GM12865 (cell line): ENCODE measurements around the gene METTL4.
A peak's percentile ranks its signal among the peaks of the same experiment; 100 is the strongest.
"Not testable (repeated sequence)": the region's sequence is repeated elsewhere in the genome, so short reads cannot be mapped to it uniquely, and the experiment has no call there.

Experiments
- DNase-seq: peaks from one replicate; pipeline ENCODE4 v3.0.0; 2010; ENCODE audit warnings: low read depth
- H3K4me3 ChIP-seq: 2 replicates; pipeline ENCODE4 v1.5.1; 2011; ENCODE audit warnings: mild to moderate bottlenecking, low read depth, low read length, control low read depth
- TF ChIP-seq, protein P1 (sequence below): IDR thresholded peaks from 2 replicates; pipeline ENCODE4 v1.5.1; 2011; ENCODE audit warnings: low read length, control low read depth, low read depth, inconsistent platforms; ENCODE audit not compliant: insufficient read depth; ENCODE audit errors: missing control alignments

Gene METTL4

DNA sequence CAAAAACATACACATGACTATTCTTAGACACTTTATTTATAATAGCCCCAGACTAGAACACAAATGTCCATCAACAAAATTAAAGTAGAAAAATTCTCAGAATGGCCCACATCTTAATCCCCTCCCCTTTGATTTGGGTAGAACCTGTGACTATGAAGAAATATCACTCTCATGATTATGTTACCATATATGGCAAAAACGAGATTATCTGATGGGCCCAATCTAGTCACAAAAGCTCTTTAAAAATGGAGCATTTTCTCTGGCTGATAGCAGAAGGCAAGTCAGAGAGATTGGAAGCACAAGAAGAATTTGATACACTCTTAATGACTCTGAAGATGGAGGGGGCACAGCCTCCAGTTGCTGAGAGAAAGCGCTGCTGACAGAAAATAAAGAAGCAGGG is 39.6 kb downstream of the METTL4 start:
- no peak for DNase-seq
- no peak overlapping the region for H3K4me3 ChIP-seq
- TF ChIP-seq, protein P1, sequence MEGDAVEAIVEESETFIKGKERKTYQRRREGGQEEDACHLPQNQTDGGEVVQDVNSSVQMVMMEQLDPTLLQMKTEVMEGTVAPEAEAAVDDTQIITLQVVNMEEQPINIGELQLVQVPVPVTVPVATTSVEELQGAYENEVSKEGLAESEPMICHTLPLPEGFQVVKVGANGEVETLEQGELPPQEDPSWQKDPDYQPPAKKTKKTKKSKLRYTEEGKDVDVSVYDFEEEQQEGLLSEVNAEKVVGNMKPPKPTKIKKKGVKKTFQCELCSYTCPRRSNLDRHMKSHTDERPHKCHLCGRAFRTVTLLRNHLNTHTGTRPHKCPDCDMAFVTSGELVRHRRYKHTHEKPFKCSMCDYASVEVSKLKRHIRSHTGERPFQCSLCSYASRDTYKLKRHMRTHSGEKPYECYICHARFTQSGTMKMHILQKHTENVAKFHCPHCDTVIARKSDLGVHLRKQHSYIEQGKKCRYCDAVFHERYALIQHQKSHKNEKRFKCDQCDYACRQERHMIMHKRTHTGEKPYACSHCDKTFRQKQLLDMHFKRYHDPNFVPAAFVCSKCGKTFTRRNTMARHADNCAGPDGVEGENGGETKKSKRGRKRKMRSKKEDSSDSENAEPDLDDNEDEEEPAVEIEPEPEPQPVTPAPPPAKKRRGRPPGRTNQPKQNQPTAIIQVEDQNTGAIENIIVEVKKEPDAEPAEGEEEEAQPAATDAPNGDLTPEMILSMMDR = no peak

- TF ChIP-seq, protein P1 = no peak
- no peak overlapping the region for H3K4me3 ChIP-seq
- no peak for DNase-seq
Measured at GRCh38 chr18:2529154-2529553, 42.2 kb downstream of the METTL4 start.

DNA sequence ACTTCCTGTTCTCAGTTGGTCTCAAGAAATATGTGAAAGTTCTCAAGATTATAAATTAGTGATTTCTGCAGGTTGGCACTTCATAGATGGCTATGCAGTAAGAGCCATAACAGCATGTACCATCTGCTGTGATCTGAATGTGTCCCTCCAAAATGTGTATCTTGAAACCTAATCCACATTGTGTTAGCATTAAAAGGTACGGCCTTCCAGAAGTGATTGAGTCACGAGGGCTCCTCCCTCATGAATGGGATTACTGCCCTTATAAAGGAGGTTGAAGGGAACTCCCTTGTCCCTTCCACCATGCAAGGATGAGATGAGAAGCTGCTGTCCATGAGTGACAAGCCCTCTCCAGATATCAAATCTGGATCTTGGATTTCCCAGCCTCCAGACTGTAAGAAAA is 45.0 kb downstream of the METTL4 start:
- no peak for DNase-seq
- TF ChIP-seq, protein P1 = no peak
- no peak overlapping the region for H3K4me3 ChIP-seq

GRCh38 chr18:2524794-2525198 is 46.5 kb downstream of the METTL4 start:
- DNase-seq, H3K4me3 ChIP-seq: not testable (repeated sequence)

GRCh38 chr18:2522112-2522511 is 49.2 kb downstream of the METTL4 start:
- H3K4me3 ChIP-seq = no peak overlapping the region
- TF ChIP-seq, protein P1 = no peak
- peak; percentile 17 for DNase-seq

DNA sequence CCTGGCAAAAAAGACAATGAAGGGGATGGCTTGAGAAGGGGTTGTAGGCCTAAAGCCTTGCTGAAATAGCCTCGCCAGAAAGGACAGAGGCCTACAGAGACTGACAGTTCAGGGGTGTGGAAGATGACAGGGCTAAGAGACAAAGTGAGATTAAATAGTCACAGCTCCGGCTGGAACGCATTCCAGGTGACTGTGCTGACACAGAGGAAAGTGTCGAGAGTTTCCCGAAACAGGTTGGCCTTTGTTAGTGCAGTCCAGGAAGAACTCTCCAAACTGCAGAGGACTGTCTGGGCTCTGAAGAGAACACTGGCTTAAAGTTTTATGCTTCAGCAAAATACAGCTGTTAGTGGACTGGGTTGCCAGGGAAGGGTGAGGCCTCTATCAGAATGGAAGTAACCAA is 52.8 kb downstream of the METTL4 start:
- TF ChIP-seq, protein P1 = no peak
- H3K4me3 ChIP-seq = no peak overlapping the region
- DNase-seq = no peak

DNA sequence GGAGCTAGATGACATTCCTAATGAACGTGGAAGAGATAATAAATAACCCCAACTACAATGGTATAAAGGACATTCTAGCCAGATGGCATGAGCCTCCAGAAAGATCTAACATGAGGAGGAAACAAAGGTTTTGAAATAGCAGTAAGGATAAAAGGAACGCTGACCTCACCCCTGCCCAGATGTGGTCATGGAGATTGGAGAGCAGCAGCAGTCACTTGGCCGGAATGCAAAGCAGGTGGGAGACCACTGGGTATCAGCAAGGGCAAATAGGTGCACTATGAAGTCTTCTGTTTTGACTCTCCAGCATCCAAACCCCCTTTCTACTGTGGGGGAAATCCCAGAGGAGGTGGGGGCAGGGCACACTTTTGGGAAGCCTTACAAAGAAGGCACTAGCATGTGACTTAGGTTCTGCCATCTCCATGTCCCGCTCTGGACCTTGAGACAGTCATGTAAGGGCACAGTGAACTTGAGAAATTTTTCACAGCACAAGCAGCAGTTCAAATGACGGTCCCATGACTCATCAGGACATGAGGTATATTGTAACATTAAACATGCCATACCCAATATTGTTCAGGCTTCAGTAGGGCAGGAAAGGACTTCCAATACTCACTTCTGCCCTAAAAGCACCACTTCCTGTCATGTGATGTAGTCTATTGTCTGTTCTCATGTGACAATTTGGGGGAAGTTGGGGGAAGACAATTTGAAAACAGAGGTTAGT is 55.2 kb downstream of the METTL4 start:
- DNase-seq = peak; percentile 11
- TF ChIP-seq, protein P1 = no peak
- H3K4me3 ChIP-seq = no peak overlapping the region
